SK-MEL-5 (cell line): ENCODE measurements around the gene GPR160. TPM values are rescaled to one million over a fixed set of nuclear protein-coding genes. Genes with fewer than 3 reads are reported as not detected.

ENCODE experiments used
- DNase-seq: peaks from one replicate; pipeline ENCODE4 v3.0.0-alpha.2; 2016; ENCODE audit warnings: low read depth, low spot score
- in situ Hi-C: cut with HindIII; loops from 2 replicates; pipeline ENCODE4 v1.10.0; 2016; ENCODE audit warnings: low sequenced_read_pairs, high pct_unique_total_duplicates, low pct_unique_long_range_greater_than_20kb
- total RNA-seq: library from RNA; depleted of rRNA; stranded (reverse); fragments of >200 nt; shearing (Covaris generic); gene quantifications from 2 replicates; pipeline ENCODE4 v1.2.3, GENCODE V29; 2014

The GPR160 gene
- total RNA-seq, 1 experiment from 2014 or later = 3.7 TPM

DNA sequence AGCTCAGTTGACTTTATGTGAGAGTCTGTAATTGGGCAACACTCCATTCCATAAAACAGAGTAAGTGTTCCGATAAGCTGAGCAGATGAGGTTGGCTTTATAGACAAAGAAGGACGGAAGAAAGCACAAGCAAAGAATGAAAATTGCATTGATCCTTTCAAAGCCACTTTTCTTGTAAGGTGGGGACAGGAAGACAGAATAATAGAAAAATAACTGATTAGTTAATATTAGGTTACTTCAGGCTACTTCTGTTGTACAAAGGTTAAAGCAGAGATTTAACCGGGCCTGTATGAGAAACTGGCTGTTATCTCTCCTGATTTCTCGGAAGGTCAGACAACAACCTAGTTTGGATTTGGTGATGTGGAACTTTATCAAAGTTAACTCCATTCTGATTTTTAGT is 15.5 kb upstream of the GPR160 start:
- in situ Hi-C loops = no loop called here
- DNase-seq = no peak

- no peak for DNase-seq
- in situ Hi-C loops = no loop called here
These were observed 14.6 kb upstream of the GPR160 start for GRCh38 chr3:170023165-170023564.

DNA sequence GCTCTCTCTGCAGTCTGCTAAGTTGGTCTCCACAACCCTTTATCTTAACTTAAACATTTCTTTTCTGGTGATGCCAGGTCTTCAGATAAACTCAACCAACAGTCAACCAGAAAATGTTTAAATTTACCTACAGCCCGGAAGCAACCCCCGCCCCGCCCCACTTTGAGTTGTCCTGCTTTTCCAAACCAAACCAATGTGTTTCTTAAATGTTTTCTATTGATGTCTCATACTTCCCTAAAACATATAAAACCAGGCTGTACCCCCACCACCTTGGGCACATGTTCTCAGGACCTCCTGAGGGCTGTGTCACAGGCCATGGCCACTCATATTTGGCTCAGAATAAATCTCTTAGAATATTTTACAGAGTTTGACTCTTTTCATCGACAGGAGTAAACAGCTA is 13.2 kb upstream of the GPR160 start:
- in situ Hi-C loops = no loop called here

GRCh38 chr3:170027233-170028102 is 10.3 kb upstream of the GPR160 start:
- in situ Hi-C loops = no loop called here

More for the DNA sequence above, 13.2 kb upstream of the GPR160 start:
- DNase-seq = no peak

DNA sequence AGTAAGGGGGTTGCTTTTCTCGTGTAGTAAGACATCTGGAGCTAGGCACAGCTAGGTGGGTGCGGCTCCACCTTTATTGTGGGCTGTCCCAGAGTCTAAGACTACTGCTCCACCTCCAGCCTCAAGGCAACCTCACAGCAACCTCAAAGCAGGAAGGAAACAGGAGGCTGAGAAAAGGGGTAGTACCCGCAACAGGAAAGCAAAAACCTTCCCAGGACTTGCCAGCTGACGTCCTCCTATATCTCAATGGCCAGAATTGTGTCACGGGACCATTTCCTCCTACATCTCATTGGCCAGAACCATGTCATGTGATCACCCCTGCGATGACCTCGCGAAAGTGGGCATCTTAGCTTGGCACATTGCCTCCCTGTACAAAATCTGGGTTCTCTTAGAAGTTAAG is 4.3 kb upstream of the GPR160 start:
- DNase-seq = no peak

More at GRCh38 chr3:170027233-170028102, 10.3 kb upstream of the GPR160 start:
- DNase-seq = no peak

DNA sequence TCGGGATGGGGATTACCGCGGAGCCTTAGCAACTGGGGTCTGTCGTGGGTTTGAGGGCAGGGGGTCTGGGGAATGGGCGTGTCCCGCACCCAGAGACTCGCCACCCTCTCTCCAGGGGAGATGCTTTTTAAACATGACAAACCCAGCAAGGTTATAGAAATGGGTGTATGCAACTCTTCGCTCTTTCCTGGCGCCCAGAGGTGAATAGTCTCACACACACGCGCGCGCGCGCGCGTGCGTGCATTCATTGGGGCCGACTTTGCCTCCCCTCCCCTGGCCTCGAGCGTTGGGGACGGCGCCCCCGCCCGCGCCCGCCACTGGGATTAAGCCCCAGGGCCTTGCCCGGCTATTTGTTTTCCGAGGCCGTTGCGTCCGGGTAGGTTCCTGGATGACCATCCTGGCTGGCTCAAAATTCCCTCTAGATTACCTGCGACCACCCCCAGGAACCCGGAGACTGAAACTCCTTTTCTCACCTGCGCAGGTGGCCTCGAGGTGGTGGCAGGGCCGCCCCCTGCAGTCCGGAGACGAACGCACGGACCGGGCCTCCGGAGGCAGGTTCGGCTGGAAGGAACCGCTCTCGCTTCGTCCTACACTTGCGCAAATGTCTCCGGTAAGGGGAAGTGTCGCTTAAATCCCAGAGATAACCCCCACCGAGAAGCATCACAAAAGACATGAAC is 777 bp downstream of the GPR160 start:
- in situ Hi-C loops = no loop called here
- DNase-seq = no peak

More for the DNA sequence above, 4.3 kb upstream of the GPR160 start:
- in situ Hi-C loops = no loop called here

GRCh38 chr3:170040418-170040817 is 2.6 kb downstream of the GPR160 start:
- in situ Hi-C loops = no loop called here
- no peak for DNase-seq

- in situ Hi-C loops = no loop called here
- DNase-seq = no peak
These were observed 5.7 kb downstream of the GPR160 start for GRCh38 chr3:170043506-170043905.

DNA sequence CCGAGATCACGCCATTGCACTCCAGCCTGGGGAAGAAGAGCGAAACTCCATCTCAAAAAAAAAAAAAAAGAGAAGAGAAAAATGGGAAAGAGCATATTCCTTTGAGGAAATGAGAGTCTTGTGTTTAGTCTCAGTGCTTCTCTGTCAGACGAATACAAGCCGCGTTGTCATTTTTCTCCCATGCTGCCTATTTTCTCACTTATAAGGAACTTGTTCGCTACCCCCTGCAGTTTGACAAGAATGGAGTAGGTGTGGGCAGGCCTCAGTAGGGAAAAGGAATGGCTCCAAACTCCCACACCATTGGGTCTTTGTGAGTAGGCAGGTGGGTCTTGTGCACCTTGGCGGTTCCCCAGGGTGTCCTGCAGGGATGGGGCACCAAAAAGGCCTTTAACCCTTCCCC is 6.5 kb downstream of the GPR160 start:
- in situ Hi-C loops = no loop called here
- no peak for DNase-seq

DNA sequence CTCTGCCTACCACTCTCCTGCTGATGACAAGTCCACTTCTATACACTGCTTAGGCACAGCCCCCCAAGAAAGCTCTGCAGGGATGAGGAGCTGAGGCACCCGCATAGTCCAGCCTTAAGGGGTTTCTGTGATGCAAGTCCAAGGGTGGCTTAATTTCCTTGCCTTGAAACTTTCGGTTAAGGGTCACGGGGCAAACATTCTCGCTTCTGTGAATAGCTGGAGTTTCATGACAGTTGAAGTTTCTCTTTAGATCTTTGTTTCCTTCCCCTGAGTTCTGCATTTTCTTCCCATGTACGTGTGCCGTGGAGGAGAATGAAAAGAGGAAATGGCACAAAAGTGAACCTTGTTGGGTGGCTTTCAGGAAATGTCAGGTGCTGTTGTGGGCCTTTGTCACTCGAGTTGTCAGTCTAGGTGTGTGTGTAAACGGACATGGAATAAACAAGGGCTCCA is 7.0 kb downstream of the GPR160 start:
- in situ Hi-C loops = no loop called here
- peak; percentile 11 for DNase-seq

GRCh38 chr3:170046269-170047132 is 8.7 kb downstream of the GPR160 start:
- in situ Hi-C loops = no loop called here
- DNase-seq = no peak

DNA sequence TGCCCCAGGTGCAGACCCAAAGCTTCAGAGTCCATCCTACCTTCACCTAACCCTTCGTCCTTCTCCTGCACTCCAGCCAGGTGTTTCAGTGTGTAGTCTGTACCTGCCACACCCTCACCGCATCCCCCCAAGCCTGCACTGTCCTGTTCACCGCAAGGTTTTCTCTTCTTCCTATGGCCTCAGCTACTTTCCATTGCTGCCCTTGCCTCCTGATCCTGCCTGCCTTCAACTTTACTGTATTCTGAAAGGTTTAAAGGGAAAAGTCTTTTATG is 9.3 kb downstream of the GPR160 start:
- DNase-seq = no peak
- in situ Hi-C loops = no loop called here

DNA sequence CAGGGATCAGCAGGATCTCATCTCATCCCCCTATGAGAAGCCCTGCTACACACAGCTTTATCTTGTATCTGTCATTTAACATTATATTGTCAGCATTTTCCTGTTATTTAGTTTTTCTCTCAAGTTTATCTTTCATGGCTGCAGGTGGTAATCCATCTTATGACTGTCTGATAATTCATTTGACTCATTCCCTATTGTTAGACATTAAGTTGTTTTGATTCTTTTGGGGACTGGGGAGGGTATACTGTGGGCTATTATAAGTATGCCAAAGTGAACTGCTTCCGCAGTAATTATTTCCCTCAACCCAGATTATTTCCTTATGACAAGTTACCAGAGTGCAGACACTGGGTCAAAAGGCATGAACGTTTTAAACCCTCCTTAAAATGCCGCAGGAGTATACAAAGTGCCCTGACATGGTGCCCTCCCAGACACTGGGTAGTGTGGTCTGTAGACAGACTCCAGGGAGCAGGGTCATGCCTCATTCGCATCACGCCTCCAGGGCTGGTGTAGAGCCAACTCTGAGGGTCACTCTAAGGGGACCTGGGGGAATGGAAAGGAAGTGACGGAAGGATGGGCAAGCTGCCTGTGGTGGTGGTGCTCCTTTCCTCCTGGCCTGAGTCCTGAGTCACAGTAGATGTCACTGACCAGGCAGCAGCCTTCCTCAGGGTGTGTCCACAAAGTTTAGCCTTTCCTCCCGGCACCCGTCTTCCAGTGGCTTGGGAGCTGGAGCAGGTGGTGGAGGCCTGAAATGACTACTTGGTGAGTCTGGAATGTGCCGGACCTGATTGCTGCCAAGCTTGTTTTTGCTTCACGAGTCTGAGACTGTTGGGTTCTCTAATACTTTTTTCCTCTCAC is 11.6 kb downstream of the GPR160 start:
- no peak for DNase-seq
- in situ Hi-C loops = no loop called here

- in situ Hi-C loops = no loop called here
These were observed 13.0 kb downstream of the GPR160 start for GRCh38 chr3:170050753-170051152.

DNA sequence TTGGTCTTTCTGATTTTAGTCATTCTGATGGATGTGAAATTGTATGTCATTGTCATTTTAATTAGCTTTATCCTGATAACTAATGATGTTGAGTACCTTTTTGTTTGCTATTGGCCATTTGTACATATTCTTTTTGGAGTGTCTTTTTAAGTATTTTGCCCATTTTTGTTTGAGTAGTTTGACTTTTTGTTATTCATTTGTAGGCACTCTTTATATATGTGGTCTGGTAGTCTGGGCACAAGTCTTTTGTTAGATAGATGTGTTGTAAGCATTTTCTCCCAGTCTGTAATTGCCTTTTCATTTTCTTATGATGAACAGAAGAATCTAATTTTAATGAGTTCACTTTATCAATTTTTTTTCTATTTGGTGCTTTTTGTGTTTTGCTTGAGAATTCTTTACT is 14.6 kb downstream of the GPR160 start:
- in situ Hi-C loops = no loop called here
- DNase-seq = no peak

More at GRCh38 chr3:170050753-170051152, 13.0 kb downstream of the GPR160 start:
- no peak for DNase-seq

DNA sequence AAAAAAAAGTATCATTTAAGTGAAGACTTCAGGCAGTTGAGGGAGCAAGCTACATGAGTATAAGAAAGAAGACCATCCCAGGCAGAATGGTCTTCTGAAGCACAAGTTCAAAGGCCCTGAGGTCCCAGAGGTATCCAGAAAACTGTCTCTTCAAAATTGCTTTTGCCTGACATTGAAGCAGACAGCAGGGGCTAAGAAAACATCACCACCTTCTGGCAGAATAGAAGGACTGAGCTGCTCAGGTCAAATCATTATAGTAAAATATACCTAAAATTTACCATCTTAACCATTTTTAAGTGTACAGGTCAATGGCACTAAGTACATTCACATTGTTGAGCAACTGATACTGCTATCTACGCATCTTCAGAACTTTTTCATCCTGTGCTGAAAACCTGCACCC is 16.4 kb downstream of the GPR160 start:
- peak; percentile 48 for DNase-seq
- in situ Hi-C loops = no loop called here

DNA sequence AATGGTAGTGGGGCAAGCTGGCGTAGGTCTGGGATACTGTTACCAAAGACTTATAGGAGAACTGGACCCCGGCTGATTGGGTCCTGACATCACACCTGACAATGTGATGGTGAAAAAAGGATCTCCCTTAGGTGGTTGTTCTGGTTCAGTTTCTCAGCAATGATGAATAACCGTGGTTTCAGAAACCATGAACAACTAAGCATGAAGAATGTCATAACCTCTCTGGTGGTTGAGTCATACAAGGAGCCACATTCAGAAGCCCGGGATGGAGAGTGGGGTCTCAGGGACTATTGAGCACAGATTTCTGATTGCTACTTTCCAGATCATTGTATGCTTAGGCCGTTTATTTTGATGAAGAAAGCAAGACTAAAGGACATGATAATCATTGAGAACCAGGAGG is 17.4 kb downstream of the GPR160 start:
- no peak for DNase-seq
- in situ Hi-C loops = no loop called here
